NCI-H69 (cell line): ENCODE data around the gene HTR3C.
"Not testable (repeated sequence)": the region's sequence is repeated elsewhere in the genome, so short reads cannot be mapped to it uniquely, and the experiment has no call there.

ENCODE experiments used
- DNase-seq: peaks from one replicate; lab custom pipeline; 2025; lab: John Stamatoyannopoulos, UW

The HTR3C gene

GRCh38 chr3:184030536-184030935 is 22.3 kb upstream of the HTR3C start:
- DNase-seq = no peak

GRCh38 chr3:184031187-184031792 is 21.6 kb upstream of the HTR3C start, which contains the start of gene HTR3D:
Gene HTR3D, plus strand, starts transcription at chr3:184031742. Its CDS starts 0 bp downstream, at chr3:184031742.
- no peak for DNase-seq

- peak; percentile 11 for DNase-seq
These were observed 15.0 kb upstream of the HTR3C start for GRCh38 chr3:184037816-184038215.

GRCh38 chr3:184038307-184038706 is 14.5 kb upstream of the HTR3C start:
- not testable (repeated sequence) for DNase-seq

- DNase-seq = peak; percentile 74
These were observed 13.4 kb upstream of the HTR3C start for GRCh38 chr3:184039414-184039813.

GRCh38 chr3:184040010-184040409 is 12.8 kb upstream of the HTR3C start:
- peak; percentile 77 for DNase-seq

GRCh38 chr3:184042617-184043016 is 10.2 kb upstream of the HTR3C start:
- DNase-seq = peak; percentile 98

- DNase-seq = no peak
These were observed 6.9 kb upstream of the HTR3C start for GRCh38 chr3:184045995-184046394.

- peak; percentile 88 for DNase-seq
These were observed 2.5 kb upstream of the HTR3C start for GRCh38 chr3:184050217-184050847.

GRCh38 chr3:184058029-184058428 is 5.2 kb downstream of the HTR3C start:
- DNase-seq = peak; percentile 39

- peak; percentile 12 for DNase-seq
These were observed 6.6 kb downstream of the HTR3C start for GRCh38 chr3:184059424-184059823.

- DNase-seq = no peak
These were observed 9.8 kb downstream of the HTR3C start for GRCh38 chr3:184062637-184063036.

GRCh38 chr3:184066211-184066610 is 13.4 kb downstream of the HTR3C start:
- DNase-seq = no peak

- DNase-seq = no peak
These were observed 14.8 kb downstream of the HTR3C start for GRCh38 chr3:184067573-184068055.

GRCh38 chr3:184068344-184068743 is 15.5 kb downstream of the HTR3C start:
- no peak for DNase-seq

- not testable (repeated sequence) for DNase-seq
These were observed 18.3 kb downstream of the HTR3C start for GRCh38 chr3:184071142-184071541.

- no peak for DNase-seq
These were observed 20.8 kb downstream of the HTR3C start for GRCh38 chr3:184073621-184074020.

- DNase-seq = no peak
These were observed 23.1 kb downstream of the HTR3C start for GRCh38 chr3:184075901-184076300.

GRCh38 chr3:184077881-184078280 is 25.0 kb downstream of the HTR3C start:
- peak; percentile 48 for DNase-seq

GRCh38 chr3:184078851-184079250 is 26.0 kb downstream of the HTR3C start:
- DNase-seq = no peak

- DNase-seq = no peak
These were observed 28.4 kb downstream of the HTR3C start for GRCh38 chr3:184081116-184081830.

GRCh38 chr3:184082034-184082433 is 29.2 kb downstream of the HTR3C start:
- DNase-seq = no peak

- DNase-seq = peak; percentile 53
These were observed 29.6 kb downstream of the HTR3C start for GRCh38 chr3:184082465-184082864.
